ENCODE data around the gene C19orf25.
"Not testable (repeated sequence)": the region's sequence is repeated elsewhere in the genome, so short reads cannot be mapped to it uniquely, and the experiment has no call there.

C19orf25 gene

GRCh38 chr19:1449467-1450442 is 29.3 kb downstream of the C19orf25 start, which contains the start of gene APC2:
APC2 (plus strand) TSS chr19:1450121; CDS start chr19:1453002, 2,881 bp downstream.
- no peak for DNase-seq (ENCODE audit: low spot score)

GRCh38 chr19:1447944-1448343 is 31.1 kb downstream of the C19orf25 start:
- no peak for DNase-seq (ENCODE audit: low spot score)

- DNase-seq (ENCODE audit: low spot score): no peak
Measured at GRCh38 chr19:1447504-1447903, 31.5 kb downstream of the C19orf25 start.

GRCh38 chr19:1446713-1447481 is 32.1 kb downstream of the C19orf25 start:
- no peak for DNase-seq (ENCODE audit: low spot score)

- DNase-seq (ENCODE audit: low spot score): no peak
Measured at GRCh38 chr19:1445932-1446712, 32.9 kb downstream of the C19orf25 start.

GRCh38 chr19:1445185-1445931 is 33.7 kb downstream of the C19orf25 start:
- DNase-seq (ENCODE audit: low spot score): peak; percentile 74

- DNase-seq (ENCODE audit: low spot score): no peak
Measured at GRCh38 chr19:1441677-1442438, 37.2 kb downstream of the C19orf25 start.

- DNase-seq (ENCODE audit: low spot score): no peak
Measured at GRCh38 chr19:1441022-1441426, 38.0 kb downstream of the C19orf25 start.

GRCh38 chr19:1440418-1440801 is 38.6 kb downstream of the C19orf25 start:
- no peak for DNase-seq (ENCODE audit: low spot score)

- DNase-seq (ENCODE audit: low spot score): not testable (repeated sequence)
Measured at GRCh38 chr19:1439525-1440417, 39.2 kb downstream of the C19orf25 start.

- DNase-seq (ENCODE audit: low spot score): no peak
Measured at GRCh38 chr19:1438933-1439354, 40.1 kb downstream of the C19orf25 start.

GRCh38 chr19:1438035-1438932 is 40.7 kb downstream of the C19orf25 start, which contains the start of gene RPS15:
RPS15 (plus strand) TSS chr19:1438396; CDS start chr19:1438426, 30 bp downstream.
- DNase-seq (ENCODE audit: low spot score): peak; percentile 97

GRCh38 chr19:1437609-1438008 is 41.4 kb downstream of the C19orf25 start:
- DNase-seq (ENCODE audit: low spot score): no peak

GRCh38 chr19:1435378-1435989 is 43.5 kb downstream of the C19orf25 start:
- no peak for DNase-seq (ENCODE audit: low spot score)

GRCh38 chr19:1434577-1435060 is 44.4 kb downstream of the C19orf25 start:
- DNase-seq (ENCODE audit: low spot score): no peak

- DNase-seq (ENCODE audit: low spot score): no peak
Measured at GRCh38 chr19:1434040-1434366, 45.0 kb downstream of the C19orf25 start.

GRCh38 chr19:1433119-1434039 is 45.6 kb downstream of the C19orf25 start:
- DNase-seq (ENCODE audit: low spot score): no peak
